Tibial nerve (tissue), 4 donors: ENCODE measurements around the gene TPRG1L.

Experiments
- CTCF ChIP-seq, 5 experiments: fragments of 200-600 bp in 3 of 5; fragments of 450-650 bp in 2 of 5; sonication (generic) in 3 of 5; IDR thresholded peaks; one replicate each; pipeline ENCODE4 v1.5.1; 2016 to 2019; ENCODE audit warnings: antibody characterized with exemption in 5 of 5, mild to moderate bottlenecking in 3 of 5, moderate library complexity in 2 of 5
- EP300 ChIP-seq, 2 donors: sonication (generic); formaldehyde crosslinking; IDR thresholded peaks; one replicate each; pipeline ENCODE4 v1.6.1; 2017; ENCODE audit warnings: antibody characterized with exemption in 2 of 2, mild to moderate bottlenecking in 1 of 2
- POLR2A ChIP-seq, 2 donors: fragments of 450-650 bp; IDR thresholded peaks; one replicate each; pipeline ENCODE4 v1.6.1; 2017; ENCODE audit warnings: antibody characterized with exemption in 2 of 2, mild to moderate bottlenecking in 2 of 2, moderate library complexity in 2 of 2

- TF ChIP-seq POLR2A (IDR thresholded peaks at IDR 0.05) (no peak), CTCF (IDR thresholded peaks at IDR 0.05) (no peak), EP300 (IDR thresholded peaks at IDR 0.05) (no peak)
Measured at GRCh38 chr1:3607703-3608065, 17.1 kb upstream of the TPRG1L start.
